HG02678 (cell line): ENCODE measurements around the gene TMEM178B.

Experiments used
- ATAC-seq: cut with Tn5 transposase; IDR thresholded peaks from one replicate; pipeline ENCODE4 v1.9.1; 2021; ENCODE audit warnings: mild to moderate bottlenecking, moderate library complexity; ENCODE audit not compliant: unreplicated experiment

TMEM178B gene

GRCh38 chr7:141409801-141410329 lies 336.0 kb downstream of the TMEM178B start:
- no peak for ATAC-seq

GRCh38 chr7:141410353-141411000 lies 336.6 kb downstream of the TMEM178B start:
- no peak for ATAC-seq

GRCh38 chr7:141411133-141411532 lies 337.3 kb downstream of the TMEM178B start:
- no peak for ATAC-seq

DNA sequence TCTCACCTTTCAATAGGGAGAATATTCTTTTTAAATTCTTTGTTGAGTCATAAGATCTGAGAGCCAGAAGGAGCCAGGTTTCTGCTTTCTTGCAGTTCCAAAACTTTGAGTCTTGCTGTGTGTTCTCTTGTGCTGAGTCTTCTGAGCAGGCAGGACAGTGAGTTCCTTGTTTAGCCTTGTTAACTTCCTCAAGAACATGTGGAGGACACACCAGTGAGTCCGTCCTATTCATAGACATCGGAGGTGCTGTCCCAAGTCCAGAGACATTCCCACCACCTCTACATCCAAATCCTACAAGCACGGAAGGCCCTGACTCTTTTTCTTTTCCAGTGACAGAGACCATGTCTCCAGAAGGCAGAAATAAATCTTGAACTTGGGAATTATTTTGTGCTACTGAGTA lies 342.1 kb downstream of the TMEM178B start:
- no peak for ATAC-seq

DNA sequence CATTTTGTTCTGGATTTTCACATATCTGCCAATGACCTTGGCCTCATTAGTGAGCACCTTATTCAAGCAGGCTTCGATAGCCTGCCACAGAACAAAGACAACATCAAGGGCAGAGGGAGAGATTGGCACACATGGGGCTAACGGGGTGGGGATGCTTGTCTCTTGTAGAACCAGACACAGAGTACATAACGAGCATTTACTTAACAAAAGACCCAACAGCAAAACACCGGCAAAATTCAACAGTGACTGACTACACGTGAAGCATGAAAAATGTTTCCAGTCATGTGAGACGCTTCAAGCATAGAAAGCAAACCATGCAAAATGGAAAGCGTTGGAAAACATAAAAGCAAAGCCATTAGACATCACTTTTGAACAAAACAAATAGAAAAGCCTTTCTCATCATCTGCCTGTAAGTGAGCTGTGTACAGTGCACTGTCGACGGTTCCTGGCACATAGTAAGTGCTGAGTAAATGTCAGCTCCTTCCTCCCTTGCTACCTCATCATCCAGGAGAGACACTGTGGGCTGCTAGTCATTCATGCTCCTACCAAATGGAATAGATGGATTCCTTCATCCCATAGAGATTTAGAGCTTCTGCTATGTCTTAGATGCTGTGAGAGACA lies 342.9 kb downstream of the TMEM178B start:
- no peak for ATAC-seq

GRCh38 chr7:141417506-141417905 lies 343.6 kb downstream of the TMEM178B start:
- ATAC-seq, result no peak

GRCh38 chr7:141418066-141418465 lies 344.2 kb downstream of the TMEM178B start:
- no peak for ATAC-seq

DNA sequence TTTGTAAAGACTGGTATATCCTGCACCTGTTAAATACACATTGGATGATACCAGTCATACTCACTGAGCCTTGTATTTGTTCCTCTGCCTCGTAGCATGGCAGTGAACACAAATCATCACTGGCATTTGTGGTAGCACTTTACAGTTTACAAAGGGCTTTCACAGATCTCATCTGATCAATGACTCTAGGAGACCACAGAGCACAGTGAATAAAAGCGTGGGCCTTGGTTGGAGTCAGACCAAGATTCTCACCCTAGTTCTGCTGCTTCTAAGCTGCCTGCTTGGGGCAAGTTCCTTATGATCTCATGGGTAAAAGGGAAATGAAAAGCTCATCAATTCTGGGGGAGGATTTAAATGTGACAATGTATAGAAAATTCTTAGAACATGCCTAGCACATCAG lies 347.4 kb downstream of the TMEM178B start:
- ATAC-seq, result no peak

GRCh38 chr7:141427134-141427533 lies 353.3 kb downstream of the TMEM178B start:
- ATAC-seq, result no peak

DNA sequence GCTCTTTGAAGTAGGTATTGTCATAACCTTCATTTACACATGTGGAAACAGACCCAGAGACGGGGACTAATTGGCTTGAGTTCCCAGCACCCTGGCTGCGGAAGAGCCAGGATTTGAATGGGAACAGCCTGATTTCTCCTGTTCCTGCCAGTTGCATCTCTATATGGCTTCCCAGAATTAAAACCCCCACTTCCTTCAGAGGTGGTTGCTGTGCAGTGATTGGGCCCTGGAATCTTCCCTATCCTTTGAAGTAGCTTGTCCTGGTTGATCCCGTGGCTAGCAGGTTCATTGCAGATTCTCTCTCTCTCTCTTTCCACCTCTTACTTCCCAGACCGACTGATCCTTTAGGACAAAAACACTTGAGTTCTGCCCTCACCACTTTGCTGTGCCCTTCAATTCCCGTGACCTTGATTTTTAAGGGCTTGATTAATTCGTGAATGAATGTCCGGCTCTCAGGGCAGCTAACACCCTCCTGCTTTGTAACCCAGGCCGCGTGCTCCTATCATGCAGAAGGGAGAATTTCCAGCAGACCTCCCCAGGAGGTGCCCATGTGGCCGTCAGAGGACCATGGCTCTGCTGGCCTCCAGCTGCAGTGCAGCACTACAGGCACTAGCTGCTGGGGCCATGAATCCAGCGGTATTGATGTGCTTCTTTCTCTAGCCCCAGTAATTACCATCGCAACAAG lies 356.7 kb downstream of the TMEM178B start:
- ATAC-seq, result no peak

DNA sequence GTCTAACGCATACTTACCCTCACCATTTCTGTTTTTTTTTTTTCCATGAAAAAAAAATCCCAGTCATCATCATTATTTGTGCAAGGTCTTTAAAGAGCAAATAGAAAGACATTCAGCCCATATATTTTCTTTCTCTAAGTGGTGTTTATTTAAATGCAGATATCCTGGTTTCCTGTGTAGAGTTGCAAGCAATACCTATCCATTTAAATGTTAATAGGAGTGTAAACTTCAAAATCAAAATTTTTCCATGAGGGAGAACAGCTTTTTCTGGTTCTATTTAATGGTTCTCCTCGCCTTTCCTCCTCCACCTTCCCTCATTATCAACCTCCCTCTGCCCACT lies 357.2 kb downstream of the TMEM178B start:
- no peak for ATAC-seq

DNA sequence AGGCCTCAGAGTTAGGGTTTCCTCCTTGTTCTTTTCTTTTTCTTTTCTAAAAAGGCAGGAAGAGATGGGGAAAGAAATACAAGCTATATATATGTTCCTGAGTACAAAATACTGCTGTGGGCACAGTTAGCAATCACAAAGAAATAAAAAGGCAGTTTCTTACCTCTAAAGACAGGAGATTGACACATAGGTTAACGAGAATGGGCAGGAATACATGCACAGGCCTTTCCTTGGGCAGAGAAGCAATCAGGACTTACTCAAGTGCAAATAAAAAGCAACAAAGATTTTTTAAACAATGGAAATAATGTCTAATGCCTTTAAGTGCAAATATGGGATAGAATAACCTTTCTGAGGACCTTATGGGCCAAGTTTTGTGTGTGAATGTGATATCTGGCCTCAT lies 357.8 kb downstream of the TMEM178B start:
- no peak for ATAC-seq

GRCh38 chr7:141433698-141434097 lies 359.8 kb downstream of the TMEM178B start:
- no peak for ATAC-seq

DNA sequence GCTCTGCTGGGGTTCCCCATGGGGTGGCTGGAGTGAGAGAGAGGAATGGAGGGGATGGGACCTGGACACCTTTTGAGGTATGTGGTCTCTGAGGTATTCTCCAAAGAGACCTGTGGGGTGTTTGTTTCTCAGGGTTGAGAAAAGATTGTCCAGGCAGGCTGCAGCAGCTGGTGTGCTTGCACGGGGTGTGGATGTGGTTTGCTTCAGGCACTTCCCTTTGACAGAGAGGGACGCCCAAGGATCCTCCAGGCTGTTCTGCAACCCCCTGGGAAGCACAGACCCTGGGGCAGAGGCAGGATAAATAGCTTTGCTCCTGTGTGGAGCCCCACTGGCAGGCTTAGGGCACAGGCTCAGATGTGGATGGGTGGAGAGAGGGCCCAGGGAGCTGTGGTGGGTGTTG lies 362.3 kb downstream of the TMEM178B start:
- ATAC-seq, result no peak

GRCh38 chr7:141436575-141437075 lies 362.8 kb downstream of the TMEM178B start:
- no peak for ATAC-seq

- no peak for ATAC-seq
Observed at GRCh38 chr7:141439164-141439563, 365.3 kb downstream of the TMEM178B start.

- ATAC-seq, result no peak
Observed at GRCh38 chr7:141439776-141440175, 365.9 kb downstream of the TMEM178B start.

- ATAC-seq, result no peak
Observed at GRCh38 chr7:141441837-141442627, 368.2 kb downstream of the TMEM178B start.

GRCh38 chr7:141442781-141443180 lies 368.9 kb downstream of the TMEM178B start:
- ATAC-seq, result no peak

- ATAC-seq, result no peak
Observed at GRCh38 chr7:141444961-141445360, 371.1 kb downstream of the TMEM178B start.

GRCh38 chr7:141451232-141451631 lies 377.4 kb downstream of the TMEM178B start:
- ATAC-seq, result no peak
